GM19395 (cell line): ENCODE measurements around the gene DRC1.
"Not testable (repeated sequence)": the region's sequence is repeated elsewhere in the genome, so short reads cannot be mapped to it uniquely, and the experiment has no call there.

Source experiments
- ATAC-seq: cut with Tn5 transposase; IDR thresholded peaks from one replicate; pipeline ENCODE4 v1.9.1; 2021; ENCODE audit warnings: mild to moderate bottlenecking, moderate library complexity; ENCODE audit not compliant: unreplicated experiment

DRC1 gene

GRCh38 chr2:26462100-26462499, 60.4 kb downstream of the DRC1 start:
- no peak for ATAC-seq

DNA sequence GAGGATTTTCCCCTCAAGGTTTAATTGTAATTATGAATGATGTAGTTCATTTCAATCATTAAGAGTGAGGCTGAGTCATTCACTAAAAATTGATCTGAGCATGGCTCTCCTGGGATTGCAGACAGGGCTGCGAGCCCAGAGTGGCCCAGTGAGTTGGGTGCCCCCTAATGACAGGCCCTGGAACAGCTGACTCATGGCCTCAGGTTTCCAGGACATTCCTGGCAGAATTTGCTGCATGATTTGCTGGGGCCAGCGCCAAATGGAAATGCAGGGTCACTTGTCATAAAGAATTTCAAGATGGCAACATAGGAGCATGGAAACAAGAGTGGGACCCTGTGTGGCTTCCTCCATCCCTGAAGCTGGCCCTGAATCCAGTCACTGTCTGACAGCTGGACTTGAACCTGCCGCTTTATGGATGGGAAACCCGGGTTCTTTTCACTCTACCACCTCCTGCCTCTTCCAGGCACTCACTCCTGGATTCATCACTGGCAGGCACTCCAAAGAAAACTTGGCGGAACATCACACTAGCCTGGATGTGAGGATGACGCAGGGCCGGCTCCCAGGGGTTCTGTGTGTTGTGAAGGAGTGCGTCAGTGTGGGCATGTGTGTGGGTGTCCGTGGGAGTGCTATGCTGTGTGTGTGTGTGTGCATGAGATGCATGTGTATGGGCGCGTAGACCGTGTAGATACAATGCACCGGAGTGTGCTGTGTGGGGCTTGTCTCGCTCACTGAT, 61.0 kb downstream of the DRC1 start:
- ATAC-seq, result no peak

- ATAC-seq, result no peak
These were observed 61.8 kb downstream of the DRC1 start for GRCh38 chr2:26463244-26464192.

- ATAC-seq, result no peak
These were observed 62.9 kb downstream of the DRC1 start for GRCh38 chr2:26464390-26465265.

DNA sequence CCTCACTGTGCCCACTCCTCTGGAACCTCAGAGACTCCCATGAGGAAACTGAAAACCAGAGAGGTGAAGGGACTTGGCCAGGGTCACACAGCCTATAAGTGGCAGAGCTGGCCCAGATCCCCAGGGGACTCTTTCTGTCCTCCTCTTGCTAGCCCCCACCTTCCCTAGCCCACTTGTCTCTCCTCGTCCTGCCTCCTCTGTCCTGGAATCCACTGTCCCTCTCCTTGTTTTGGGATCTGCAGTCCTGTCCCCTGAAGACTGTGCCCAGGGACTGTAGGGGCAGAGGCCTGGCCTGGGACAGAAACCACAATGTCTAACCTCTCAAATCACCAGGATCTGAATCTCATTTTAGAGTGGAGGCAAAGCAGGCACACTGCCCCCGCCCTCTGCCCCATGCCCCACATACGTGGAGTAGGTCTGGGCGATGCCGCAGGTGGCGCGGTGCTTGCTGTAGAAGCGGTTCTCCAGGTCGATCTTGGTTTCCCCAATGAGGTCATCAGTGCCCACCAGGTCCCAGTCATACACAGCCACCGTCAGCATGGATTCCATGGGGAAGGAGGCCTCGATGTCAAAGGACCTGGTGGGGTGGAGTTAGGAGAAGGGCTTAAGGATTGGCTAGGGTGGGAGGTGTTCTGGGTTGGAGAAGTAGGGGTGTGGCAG, 63.7 kb downstream of the DRC1 start:
- no peak for ATAC-seq

DNA sequence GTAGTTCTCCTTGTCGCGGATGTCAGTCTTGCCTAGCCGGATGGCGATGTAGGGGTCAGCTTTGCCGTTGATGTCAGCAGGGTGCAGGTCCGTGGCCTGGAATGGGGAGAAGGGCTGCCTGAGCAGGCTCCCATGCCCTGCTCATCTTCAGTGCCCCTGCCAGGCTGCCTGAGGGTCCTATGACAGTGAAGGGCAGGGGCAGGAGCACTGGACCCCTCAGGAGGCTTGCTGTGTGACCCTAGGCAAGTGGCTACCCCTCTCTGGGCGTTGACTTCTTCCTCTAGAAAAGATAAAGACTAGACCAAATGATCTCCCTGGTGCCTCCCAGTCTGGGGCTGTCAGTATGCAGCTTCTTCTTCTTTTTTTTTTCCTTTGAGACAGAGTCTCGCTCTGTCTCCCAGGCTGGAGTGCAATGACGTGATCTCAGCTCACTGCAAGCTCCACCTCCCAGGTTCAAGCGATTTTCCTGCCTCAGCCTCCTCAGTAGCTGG, 64.3 kb downstream of the DRC1 start:
- ATAC-seq, result no peak

GRCh38 chr2:26466662-26467310, 65.1 kb downstream of the DRC1 start:
- ATAC-seq, result no peak

- not testable (repeated sequence) for ATAC-seq
These were observed 66.8 kb downstream of the DRC1 start for GRCh38 chr2:26468544-26468943.

DNA sequence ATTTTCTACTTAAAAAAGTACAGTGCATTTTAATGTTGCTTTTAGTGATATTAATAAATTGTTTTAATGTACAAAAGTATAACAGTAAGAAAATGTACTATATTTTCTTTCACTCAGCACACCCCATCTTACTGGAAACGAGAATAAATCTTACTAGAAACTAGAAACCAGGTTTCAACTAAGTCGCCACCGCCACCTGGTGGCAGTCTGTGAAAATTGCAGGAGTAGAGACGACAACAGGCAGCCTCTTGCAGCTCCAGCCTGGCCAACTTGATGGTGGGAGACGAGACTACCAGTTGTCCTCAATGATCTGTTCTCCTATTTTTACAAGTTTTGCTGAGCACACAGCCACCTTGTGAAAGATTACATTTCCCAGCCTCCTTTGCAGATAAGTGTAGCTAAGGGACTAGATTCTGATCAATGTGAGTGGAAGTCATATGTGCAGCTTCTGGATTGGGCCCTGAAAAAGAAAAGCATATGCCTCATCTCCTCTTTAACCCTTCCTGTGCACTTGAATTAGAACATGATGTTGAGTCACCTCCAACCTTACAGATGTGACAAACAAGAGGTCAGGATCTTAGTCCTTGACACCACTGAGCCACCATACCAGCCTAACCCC, 67.5 kb downstream of the DRC1 start:
- ATAC-seq, result no peak

DNA sequence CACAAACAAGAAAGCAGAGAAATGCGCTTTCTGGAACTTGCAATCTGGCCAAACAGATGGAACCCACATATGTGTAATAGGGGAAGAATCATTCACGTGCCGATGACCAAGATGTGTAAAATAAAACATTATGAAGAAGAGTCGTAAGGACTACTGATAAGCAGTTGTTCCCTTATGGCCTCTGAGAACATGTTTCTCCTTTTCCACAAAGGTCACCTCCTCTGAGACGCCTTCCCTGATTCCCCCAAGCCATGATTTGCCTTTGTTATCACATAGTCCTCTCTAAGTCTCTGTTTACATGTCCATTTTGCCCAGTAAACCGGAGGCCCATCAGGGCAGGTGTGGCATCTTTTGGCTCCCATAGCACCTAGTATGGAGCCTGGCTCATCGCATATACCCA, 68.2 kb downstream of the DRC1 start:
- no peak for ATAC-seq

GRCh38 chr2:26470601-26471260, 69.0 kb downstream of the DRC1 start:
- ATAC-seq, result no peak

DNA sequence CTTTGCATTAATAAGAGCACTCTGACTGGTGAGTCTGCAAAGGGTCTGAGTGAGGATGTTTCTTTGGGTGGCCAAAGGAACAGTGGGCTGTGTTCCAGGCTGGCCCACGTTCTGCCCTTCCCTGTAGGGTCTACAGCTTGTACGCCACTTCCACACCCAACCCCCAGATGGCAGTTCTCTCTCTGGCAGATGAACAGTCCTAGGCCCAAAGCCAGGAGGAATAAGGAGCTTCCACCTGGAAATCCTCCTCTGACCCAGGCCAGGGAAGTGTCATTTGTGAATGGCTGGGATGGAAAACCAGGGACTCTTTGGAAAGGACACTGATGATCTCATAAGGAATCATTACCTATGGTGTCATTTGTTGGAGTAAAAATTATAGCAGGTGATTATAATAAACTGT, 69.6 kb downstream of the DRC1 start:
- no peak for ATAC-seq

DNA sequence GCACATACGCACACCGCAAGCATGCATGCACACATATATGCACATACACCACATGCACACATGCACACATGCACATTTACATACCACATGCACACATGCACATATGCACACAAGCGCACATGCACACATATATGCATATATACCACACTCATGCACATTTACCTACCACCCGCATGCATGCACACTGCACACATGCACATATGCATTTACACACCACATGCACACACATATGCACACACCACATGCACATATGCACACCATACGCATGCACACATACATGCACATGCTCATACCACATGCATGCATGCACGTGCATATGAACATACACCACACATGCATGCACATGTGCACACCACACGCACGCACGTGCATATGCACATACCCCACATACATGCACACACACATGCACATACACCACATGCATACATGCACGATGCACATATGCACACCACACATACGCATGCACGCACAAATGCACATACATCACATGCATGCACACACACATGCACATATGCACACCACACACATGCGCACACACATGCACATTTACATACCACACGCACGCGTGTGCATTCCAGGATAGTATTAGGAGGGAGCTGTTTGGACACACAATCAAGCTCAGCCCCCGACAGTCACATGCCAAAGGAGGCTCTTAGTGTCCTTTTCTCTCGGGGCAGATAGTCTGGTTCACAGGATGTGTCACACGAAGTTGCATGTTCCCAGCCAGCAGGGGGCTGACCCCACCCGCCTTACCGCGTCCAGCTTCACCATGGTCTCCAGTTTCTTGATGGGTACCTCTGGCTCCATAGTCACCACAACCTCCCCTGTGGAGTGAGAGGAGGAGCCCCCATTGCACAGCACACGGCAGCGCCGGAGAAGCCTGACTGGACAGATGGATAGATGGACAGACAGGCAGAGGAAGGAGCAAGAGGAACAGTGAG, 70.3 kb downstream of the DRC1 start:
- ATAC-seq, result no peak

GRCh38 chr2:26472821-26473655, 71.3 kb downstream of the DRC1 start:
- ATAC-seq, result no peak

DNA sequence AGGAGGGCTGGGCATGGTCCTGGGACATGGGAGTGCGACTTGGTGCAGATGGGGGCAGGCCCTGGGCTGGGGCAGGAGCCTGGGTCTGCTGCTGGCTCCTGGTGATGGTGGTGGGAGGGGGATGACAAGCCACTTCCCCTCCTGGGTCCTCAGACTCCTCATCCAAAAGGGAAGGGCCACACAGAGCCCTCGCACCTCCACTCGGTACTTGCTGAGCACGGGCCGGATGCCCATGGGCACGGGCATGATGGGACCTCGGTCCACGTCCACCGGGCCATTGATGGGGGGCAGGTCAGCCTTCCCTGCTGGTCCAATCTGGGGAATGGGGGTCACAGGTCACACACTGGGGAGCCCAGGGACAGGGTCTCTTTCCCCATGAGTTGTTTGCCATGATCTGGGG, 72.1 kb downstream of the DRC1 start:
- ATAC-seq, result no peak

GRCh38 chr2:26474261-26474785, 72.6 kb downstream of the DRC1 start:
- no peak for ATAC-seq

DNA sequence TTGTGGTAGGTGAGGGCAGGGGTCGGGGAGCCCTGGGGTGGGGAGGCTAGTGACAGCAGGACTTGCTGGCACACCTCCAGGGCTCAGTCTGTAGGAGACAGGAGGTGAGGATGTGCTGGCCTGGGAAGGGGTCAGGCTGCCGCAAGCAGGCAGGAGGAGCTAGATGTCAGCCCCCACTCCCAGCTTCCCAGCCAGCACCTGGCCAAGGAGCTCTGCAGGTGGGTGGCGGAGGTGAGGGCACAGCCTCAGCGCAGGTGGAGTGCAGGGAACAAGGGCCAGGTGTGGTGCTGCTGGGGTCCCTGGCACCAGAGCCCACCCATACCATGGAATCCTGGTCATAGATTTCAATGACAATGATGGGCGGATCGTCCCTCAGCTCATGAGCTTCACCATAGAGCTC, 73.3 kb downstream of the DRC1 start:
- ATAC-seq, result no peak
